22Rv1 (cell line): ENCODE measurements around the gene NELFB.

Experiments used
- ZFX ChIP-seq: fragments of 450-650 bp; IDR thresholded peaks from 2 replicates; pipeline ENCODE4 v1.6.1; 2017; ENCODE audit warnings: antibody characterized with exemption, borderline replicate concordance
- TF ChIP-seq, protein P1 (sequence below): fragments of 450-650 bp; IDR thresholded peaks from 2 replicates; pipeline ENCODE4 v1.5.1; 2017; ENCODE audit warnings: mild to moderate bottlenecking

GRCh38 chr9:137237759-137238726, 17.1 kb upstream of the NELFB start:
- TF ChIP-seq, protein P1, sequence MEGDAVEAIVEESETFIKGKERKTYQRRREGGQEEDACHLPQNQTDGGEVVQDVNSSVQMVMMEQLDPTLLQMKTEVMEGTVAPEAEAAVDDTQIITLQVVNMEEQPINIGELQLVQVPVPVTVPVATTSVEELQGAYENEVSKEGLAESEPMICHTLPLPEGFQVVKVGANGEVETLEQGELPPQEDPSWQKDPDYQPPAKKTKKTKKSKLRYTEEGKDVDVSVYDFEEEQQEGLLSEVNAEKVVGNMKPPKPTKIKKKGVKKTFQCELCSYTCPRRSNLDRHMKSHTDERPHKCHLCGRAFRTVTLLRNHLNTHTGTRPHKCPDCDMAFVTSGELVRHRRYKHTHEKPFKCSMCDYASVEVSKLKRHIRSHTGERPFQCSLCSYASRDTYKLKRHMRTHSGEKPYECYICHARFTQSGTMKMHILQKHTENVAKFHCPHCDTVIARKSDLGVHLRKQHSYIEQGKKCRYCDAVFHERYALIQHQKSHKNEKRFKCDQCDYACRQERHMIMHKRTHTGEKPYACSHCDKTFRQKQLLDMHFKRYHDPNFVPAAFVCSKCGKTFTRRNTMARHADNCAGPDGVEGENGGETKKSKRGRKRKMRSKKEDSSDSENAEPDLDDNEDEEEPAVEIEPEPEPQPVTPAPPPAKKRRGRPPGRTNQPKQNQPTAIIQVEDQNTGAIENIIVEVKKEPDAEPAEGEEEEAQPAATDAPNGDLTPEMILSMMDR = no peak
- no peak for TF ChIP-seq ZFX
